Activated naive CD4-positive, alpha-beta T cell treated with anti-CD3 and anti-CD28 coated beads, Interleukin-2, amount 50 U/mL, for 72 hours (primary cell): Measurements from ENCODE around the gene PAIP2B. TPM values are rescaled to one million over a fixed set of nuclear protein-coding genes. Genes with fewer than 3 reads are reported as not detected.

Source experiments
- ATAC-seq, 2 donors: fragments of 150-1000 bp; cut with Tn5 transposase; 2 replicates each; pipeline ENCODE4 v1.10.0; 2021; ENCODE audit warnings: mild to moderate bottlenecking in 2 of 2, moderate library complexity in 2 of 2
- DNase-seq, 2 donors: peaks; one replicate each; pipeline ENCODE4 v3.0.0; 2021 to 2022; ENCODE audit warnings: low spot score in 2 of 2
- H3K27ac Mint-ChIP-seq, 2 donors: one replicate each; pipeline ENCODE4 v1.8.0; 2022; ENCODE audit warnings: mild to moderate bottlenecking in 2 of 2, mixed read lengths in 2 of 2
- H3K36me3 Mint-ChIP-seq, 2 donors: one replicate each; pipeline ENCODE4 v1.8.0; 2022; ENCODE audit warnings: mixed read lengths in 2 of 2
- H3K9me3 Mint-ChIP-seq, 2 donors: one replicate each; pipeline ENCODE4 v1.8.0; 2022; ENCODE audit warnings: mixed read lengths in 2 of 2
- total RNA-seq, 2 donors: library from RNA; stranded (reverse); gene quantifications; one replicate each; pipeline ENCODE4 v1.2.3, GENCODE V29; 2022

The PAIP2B gene
- total RNA-seq, 2 donors from 2014 or later: 2.5 to 3.7 TPM

DNA sequence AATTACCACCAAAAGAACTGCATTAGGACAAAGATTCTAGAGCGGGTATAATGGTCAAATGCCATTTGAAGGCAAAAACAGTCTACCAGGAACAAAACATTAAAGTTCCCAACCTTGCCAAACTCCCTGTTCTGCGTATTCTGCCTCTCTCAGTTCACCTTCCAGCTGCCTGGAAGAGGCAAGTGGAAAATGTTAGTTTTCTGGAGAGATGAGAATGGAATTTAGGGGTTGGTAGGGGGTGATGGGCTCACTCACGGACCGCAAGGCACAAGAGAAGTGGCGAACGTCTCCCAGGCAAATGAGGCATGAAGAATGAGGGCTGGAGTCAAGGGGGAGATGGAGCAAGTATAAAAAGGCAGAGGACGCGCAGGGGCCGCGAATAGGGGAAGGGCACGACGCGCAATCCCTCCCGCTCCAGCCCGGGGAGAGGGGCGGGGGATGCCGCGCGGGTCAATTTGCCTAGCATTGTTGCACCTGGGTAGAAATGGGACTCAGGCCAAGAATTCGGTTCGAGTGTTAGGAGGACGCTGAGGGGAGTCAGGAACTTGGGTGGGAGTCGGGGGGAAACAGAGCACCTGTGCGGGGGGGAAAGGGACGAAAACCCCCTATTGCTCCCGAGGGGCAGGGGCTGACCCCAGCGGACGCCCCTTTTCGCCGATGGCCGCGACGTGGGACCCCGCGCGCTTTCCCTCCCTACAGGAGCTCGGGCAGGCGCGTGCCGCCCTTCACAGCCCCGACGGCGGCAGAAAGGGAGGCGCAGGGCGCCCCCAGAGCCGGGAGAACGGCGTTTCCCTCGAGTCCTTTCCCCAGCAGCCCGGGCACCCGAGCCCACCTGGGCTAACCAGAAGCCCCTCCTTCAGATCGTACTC, 573 bp downstream of the PAIP2B start:
- no peaks in the 10 kb centered on the region for H3K36me3 Mint-ChIP-seq
- H3K9me3 Mint-ChIP-seq: no peaks in the 10 kb centered on the region
- H3K27ac Mint-ChIP-seq: peak overlapping the region; percentile 73 to 91
- peak; percentile 21 to 23 for ATAC-seq
- peak in 1 of 2 donors; percentile 31 for DNase-seq

- H3K9me3 Mint-ChIP-seq: no peaks in the 10 kb centered on the region
- ATAC-seq: no peak
These were observed 2.0 kb downstream of the PAIP2B start for GRCh38 chr2:71224935-71225334.

DNA sequence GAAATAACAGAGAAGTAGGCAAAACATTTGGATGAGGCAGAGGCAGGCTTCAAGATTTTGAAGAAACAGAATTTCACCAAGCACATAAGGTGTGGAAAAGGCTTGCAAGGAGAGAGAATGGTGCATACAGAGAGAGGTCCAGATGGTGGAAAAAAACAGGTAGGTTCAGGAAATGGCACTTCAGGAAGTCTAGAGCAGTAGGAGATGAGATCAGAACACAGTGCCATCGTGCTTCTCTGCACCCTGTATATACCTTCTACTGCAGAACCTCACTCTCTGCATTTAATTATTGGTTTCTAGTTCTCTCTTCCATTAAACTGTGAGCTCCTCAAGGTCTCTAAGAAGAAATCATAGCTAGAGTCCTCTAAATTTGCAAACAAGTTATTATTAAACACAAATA, 2.4 kb downstream of the PAIP2B start:
- Mint-ChIP-seq H3K27ac (no peak overlapping the region), H3K36me3 (no peaks in the 10 kb centered on the region), H3K9me3 (no peaks in the 10 kb centered on the region)
- no peak for DNase-seq
- no peak for ATAC-seq

More at GRCh38 chr2:71224935-71225334, 2.0 kb downstream of the PAIP2B start:
- DNase-seq: no peak
- Mint-ChIP-seq H3K36me3 (no peaks in the 10 kb centered on the region), H3K27ac (no peak overlapping the region)

DNA sequence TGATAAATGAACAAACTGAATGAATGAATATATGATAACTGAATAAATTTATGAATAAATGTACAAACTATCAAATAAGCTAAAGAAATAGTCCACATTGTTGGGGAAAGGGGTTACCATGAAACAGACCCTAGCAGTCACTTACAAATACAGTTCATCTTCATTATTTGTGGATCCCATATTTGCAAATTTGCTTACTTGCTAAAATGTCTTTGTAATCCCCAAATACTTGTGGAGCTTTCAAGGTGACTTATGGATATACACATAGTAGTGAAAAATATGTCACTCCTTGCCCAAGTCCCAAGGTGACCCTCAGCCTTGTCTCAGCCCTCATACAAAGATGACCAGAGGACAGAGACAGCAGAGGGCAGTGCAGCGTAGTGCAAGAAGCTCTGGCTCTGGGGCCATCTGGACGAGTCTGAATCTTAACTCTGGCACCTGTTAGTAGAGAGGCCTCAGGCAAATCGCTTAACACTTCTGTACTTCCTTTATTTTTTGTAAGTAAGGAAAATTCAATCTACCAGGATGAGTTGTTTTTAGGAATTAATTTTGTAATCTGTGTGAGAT, 3.1 kb downstream of the PAIP2B start:
- ATAC-seq (no peak), DNase-seq (no peak)
- Mint-ChIP-seq H3K9me3 (no peaks in the 10 kb centered on the region), H3K36me3 (no peaks in the 10 kb centered on the region), H3K27ac (no peak overlapping the region)

DNA sequence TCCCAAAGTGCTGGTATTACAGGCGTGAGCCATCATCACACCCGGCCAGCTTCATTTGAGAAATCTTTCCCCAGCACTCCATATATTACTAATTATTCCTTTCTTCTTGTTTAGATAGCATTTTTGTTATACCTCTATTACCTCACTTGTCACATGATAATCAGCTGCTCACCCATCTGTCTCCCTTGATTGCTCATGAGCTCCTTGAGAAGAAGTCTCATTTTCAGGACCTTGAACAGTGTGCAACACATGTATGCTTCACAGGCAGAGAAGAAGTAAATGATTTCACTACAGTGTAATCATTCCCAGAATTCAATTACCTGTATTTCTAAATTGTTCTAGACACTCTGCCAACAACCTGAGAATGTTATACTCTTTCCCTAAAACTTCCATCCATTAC, 6.2 kb downstream of the PAIP2B start:
- Mint-ChIP-seq H3K9me3 (no peaks in the 10 kb centered on the region), H3K36me3 (no peaks in the 10 kb centered on the region), H3K27ac (no peak overlapping the region)
- no peak for DNase-seq
- no peak for ATAC-seq

DNA sequence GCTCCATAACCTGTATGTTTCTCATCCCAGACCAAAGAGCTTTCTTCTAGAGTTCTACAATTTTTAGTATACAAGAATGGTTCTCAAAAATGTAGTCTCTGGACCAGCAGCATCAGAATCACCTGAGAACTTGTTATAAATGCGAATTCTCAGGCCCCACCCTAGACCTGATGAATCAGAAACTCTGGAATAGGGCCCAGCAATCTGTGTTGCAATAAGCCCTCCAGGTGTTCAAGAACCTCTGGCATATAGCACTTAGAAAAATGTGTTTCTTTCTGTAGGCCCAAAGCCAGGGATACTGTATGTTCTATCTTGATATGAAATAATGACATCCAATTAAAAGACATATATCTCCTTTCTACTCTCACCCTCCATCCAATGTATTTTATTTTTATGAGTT, 10.4 kb downstream of the PAIP2B start:
- Mint-ChIP-seq H3K36me3 (no peaks in the 10 kb centered on the region), H3K9me3 (no peaks in the 10 kb centered on the region), H3K27ac (no peak overlapping the region)
- DNase-seq: no peak
- ATAC-seq: no peak

DNA sequence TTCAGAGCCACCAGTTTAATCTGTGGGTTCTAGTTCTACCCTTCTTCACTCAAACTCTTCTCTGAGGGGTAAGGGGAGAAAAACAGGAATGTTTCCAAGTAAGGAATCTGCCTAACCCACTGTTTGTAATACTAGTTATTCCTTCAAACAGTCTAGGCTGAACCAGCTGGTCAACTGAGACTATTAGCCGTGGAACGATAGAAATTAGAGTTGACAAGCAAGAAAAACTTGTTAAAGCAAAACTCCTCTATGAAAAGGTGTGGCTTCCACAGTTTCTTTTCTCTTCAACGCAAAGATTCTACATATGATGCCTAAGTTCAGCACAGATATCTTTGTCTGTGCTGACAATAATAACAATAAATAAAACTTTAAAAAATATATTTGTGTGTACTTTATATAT, 11.5 kb downstream of the PAIP2B start:
- Mint-ChIP-seq H3K9me3 (no peaks in the 10 kb centered on the region), H3K27ac (no peak overlapping the region), H3K36me3 (no peaks in the 10 kb centered on the region)
- no peak for DNase-seq
- no peak for ATAC-seq

- no peaks in the 10 kb centered on the region for H3K9me3 Mint-ChIP-seq
- DNase-seq (no peak), ATAC-seq (no peak)
- no peak overlapping the region for H3K27ac Mint-ChIP-seq
- no peaks in the 10 kb centered on the region for H3K36me3 Mint-ChIP-seq
These were observed 14.6 kb downstream of the PAIP2B start for GRCh38 chr2:71212336-71212735.

GRCh38 chr2:71210292-71210691, 16.6 kb downstream of the PAIP2B start:
- Mint-ChIP-seq H3K36me3 (no peaks in the 10 kb centered on the region), H3K9me3 (no peaks in the 10 kb centered on the region), H3K27ac (no peak overlapping the region)
- ATAC-seq: no peak
- no peak for DNase-seq

DNA sequence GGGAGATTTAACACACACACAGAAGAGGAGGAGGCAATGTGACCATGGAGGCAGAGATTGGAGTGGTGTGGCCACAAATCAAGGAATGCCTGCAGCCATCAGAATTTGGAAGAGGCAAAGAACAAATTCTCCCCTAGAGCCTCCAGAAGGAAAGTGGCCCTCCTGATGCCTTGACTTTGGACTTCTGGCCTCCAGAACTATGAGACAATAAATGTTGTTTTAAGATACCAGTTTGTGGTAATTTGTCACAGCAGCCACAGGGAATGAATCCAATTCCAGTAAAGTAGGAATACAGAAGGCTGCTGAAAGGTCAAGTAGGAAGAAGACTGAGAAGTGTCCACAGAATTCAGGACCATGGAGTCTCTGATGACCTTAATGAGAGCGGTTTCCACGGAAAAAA, 18.1 kb downstream of the PAIP2B start:
- Mint-ChIP-seq H3K9me3 (no peaks in the 10 kb centered on the region), H3K27ac (no peak overlapping the region), H3K36me3 (no peaks in the 10 kb centered on the region)
- no peak for DNase-seq
- ATAC-seq: no peak

DNA sequence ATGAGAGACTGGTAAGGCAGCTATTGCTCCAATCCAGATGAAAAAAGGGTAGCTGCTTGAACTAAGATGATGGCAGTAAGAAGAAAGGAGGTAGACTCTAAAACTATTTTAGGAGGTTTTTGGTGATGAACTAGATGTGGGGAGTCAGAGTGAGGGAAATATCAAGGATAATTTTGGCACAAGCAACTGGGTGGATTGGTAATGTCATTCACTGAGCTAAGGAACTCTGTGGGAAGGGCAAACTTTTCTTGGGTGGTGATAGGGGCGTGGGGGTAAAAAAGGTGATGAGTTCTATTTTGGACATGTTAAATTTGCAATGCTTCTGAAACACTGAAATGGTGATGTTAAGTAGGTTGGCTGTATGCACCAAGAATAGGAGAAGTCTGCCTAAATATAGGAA, 19.3 kb downstream of the PAIP2B start:
- no peak for ATAC-seq
- DNase-seq: no peak
- no peaks in the 10 kb centered on the region for H3K9me3 Mint-ChIP-seq
- no peaks in the 10 kb centered on the region for H3K36me3 Mint-ChIP-seq
- no peak overlapping the region for H3K27ac Mint-ChIP-seq

GRCh38 chr2:71206271-71206670, 20.6 kb downstream of the PAIP2B start:
- Mint-ChIP-seq H3K27ac (no peak overlapping the region), H3K9me3 (no peaks in the 10 kb centered on the region), H3K36me3 (no peaks in the 10 kb centered on the region)
- DNase-seq: no peak
- no peak for ATAC-seq

GRCh38 chr2:71191570-71191943, 35.3 kb downstream of the PAIP2B start:
- H3K36me3 Mint-ChIP-seq: peaks cover 6 to 7% of the 10 kb centered on the region in 2 donors
- no peak overlapping the region for H3K27ac Mint-ChIP-seq

DNA sequence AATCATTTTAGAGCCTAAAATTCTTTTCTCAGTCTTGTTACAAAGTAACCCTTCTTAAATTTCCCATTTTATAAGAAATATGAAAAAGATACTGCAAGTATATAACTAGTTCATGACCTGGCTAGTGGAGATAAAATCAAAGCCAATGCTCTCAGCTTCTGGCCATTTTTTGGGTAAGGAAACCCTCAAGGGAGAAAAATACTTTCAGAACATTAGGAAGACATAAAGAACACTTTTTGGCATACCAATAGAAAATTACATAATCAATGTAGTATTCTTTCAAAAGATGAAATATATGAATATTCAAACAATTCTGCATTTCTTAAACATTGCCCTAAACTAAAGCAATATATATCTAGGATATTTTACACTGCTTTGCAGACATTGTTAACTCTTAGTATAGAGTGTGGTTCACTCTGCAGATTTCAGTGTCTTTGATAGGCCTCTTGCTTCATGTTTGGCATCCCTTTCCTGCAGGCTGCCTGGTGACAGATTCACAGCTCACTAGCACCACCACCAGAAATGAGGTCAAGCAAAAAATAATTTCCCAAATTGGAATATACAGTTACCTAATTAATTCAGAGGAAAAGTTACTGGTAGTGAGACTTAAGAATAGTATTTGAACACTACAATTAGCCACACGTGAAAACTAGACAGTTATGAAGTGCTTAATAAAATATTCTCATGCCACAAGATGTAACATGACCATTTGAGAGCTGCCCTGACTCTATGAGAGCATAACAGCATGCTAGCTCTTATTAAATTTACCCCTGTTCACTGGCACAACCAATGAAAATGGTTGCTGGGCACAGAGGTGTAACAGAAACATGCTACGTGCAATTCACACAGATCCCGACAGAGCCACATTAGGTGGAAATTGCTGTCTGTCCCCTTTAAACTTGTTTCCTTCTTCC, 36.0 kb downstream of the PAIP2B start:
- DNase-seq (no peak), ATAC-seq (no peak)
- Mint-ChIP-seq H3K27ac (no peak overlapping the region), H3K9me3 (peaks cover 0 to 7% of the 10 kb centered on the region in 2 donors), H3K36me3 (peaks cover 2% of the 10 kb centered on the region in 2 donors)

More at GRCh38 chr2:71191570-71191943, 35.3 kb downstream of the PAIP2B start:
- DNase-seq (no peak), ATAC-seq (no peak)
- H3K9me3 Mint-ChIP-seq: peaks cover 0 to 11% of the 10 kb centered on the region in 2 donors

GRCh38 chr2:71187589-71187988, 39.3 kb downstream of the PAIP2B start:
- no peak for DNase-seq
- no peak overlapping the region for H3K27ac Mint-ChIP-seq
- H3K36me3 Mint-ChIP-seq: no peaks in the 10 kb centered on the region
- H3K9me3 Mint-ChIP-seq: no peaks in the 10 kb centered on the region
- peak in 1 of 2 donors; percentile 59 for ATAC-seq

GRCh38 chr2:71186973-71187372, 39.9 kb downstream of the PAIP2B start:
- no peak overlapping the region for H3K27ac Mint-ChIP-seq
- no peaks in the 10 kb centered on the region for H3K9me3 Mint-ChIP-seq
- DNase-seq (no peak), ATAC-seq (no peak)
- H3K36me3 Mint-ChIP-seq: no peaks in the 10 kb centered on the region
